Measurements from ENCODE around the gene AP3D1.

DNA sequence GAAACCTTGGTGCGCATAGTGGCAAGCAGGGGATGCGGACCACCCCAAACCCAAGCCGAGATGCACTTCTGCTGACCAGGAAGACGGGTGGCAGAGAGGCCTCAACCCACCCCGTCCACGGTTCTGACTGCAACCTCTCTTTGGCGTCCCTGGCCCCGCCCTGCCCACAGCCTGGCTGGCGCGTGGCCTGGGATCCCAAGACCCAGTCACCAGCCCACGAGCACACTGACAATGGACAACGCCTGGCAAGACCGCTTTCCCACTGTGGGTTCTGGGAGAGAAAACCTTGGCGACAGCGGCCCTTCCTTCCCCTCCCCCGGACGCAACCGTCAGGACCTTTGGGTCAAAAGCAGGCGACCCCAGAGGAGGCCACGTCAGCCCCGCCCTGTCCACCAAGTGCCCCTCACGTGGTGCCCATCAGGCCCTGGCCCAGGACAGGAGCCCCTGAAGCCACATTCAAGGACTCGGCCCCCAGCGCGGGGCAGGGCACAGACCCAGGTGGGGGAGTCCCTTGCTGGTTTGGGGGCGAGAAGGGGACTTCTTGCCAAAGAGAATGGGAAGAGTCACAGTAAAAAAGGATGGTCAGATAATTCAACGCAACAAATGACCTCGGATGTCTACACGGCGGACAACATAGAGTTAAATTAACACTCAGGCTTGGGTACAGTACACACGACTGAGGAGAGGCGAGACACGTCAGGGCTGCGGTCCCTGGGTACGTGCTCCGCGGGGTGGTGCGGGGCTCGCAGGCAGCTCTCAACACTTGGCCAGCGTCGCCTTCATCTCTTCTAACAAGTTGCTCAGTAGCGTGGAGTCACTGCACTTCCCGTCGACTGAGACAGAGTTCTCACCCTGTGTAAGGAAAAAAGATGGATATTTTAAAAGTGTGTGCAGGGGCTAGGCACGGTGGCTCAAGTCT, 49.7 kb downstream of the AP3D1 start:
- TF ChIP-seq, protein P1, sequence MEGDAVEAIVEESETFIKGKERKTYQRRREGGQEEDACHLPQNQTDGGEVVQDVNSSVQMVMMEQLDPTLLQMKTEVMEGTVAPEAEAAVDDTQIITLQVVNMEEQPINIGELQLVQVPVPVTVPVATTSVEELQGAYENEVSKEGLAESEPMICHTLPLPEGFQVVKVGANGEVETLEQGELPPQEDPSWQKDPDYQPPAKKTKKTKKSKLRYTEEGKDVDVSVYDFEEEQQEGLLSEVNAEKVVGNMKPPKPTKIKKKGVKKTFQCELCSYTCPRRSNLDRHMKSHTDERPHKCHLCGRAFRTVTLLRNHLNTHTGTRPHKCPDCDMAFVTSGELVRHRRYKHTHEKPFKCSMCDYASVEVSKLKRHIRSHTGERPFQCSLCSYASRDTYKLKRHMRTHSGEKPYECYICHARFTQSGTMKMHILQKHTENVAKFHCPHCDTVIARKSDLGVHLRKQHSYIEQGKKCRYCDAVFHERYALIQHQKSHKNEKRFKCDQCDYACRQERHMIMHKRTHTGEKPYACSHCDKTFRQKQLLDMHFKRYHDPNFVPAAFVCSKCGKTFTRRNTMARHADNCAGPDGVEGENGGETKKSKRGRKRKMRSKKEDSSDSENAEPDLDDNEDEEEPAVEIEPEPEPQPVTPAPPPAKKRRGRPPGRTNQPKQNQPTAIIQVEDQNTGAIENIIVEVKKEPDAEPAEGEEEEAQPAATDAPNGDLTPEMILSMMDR (IDR thresholded peaks at IDR 0.05; ENCODE audit: extremely low read depth in 1 of 2, insufficient read depth in 1 of 2, low read depth in 1 of 2, low read length in 2 of 2): no peak
- no peak for TF ChIP-seq POLR2A (IDR thresholded peaks at IDR 0.05; ENCODE audit: low read depth, low read length)
- TF ChIP-seq, protein P2, sequence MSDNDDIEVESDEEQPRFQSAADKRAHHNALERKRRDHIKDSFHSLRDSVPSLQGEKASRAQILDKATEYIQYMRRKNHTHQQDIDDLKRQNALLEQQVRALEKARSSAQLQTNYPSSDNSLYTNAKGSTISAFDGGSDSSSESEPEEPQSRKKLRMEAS (IDR thresholded peaks at IDR 0.05; ENCODE audit: insufficient read depth, insufficient read length): no peak
- no peak for TF ChIP-seq EZH2 (IDR thresholded peaks at IDR 0.05; ENCODE audit: borderline replicate concordance, low read depth, low read length, severe bottlenecking)
- no peak for TF ChIP-seq POLR2AphosphoS5 (IDR thresholded peaks at IDR 0.05; ENCODE audit: insufficient read depth, low read depth, low read length)
- no peak for TF ChIP-seq GATA2 (IDR thresholded peaks at IDR 0.05; ENCODE audit: insufficient read depth, insufficient read length, low read depth, low read length)
- TF ChIP-seq JUN (IDR thresholded peaks at IDR 0.05; ENCODE audit: borderline replicate concordance, insufficient read depth, insufficient read length, low read depth): no peak

Measured in endothelial cell of umbilical vein (primary cell).